HepG2 (cell line): Measurements from ENCODE around the gene CTF1. TPM values are rescaled to one million over a fixed set of nuclear protein-coding genes. Genes with fewer than 3 reads are reported as not detected.

Source experiments
- ATAD3A ChIP-seq: sonication (generic); formaldehyde crosslinking; IDR thresholded peaks from 2 replicates; pipeline ENCODE4 v1.4.0; 2020; ENCODE audit warnings: missing genetic modification reagents
- CEBPG ChIP-seq: IDR thresholded peaks from 2 replicates; pipeline ENCODE4 v1.6.1; 2016
- CREB3 ChIP-seq: sonication (generic); formaldehyde crosslinking; IDR thresholded peaks from 2 replicates; pipeline ENCODE4 v1.5.0; 2020; ENCODE audit warnings: missing genetic modification reagents
- FOSL2 ChIP-seq: sonication (generic); formaldehyde crosslinking; IDR thresholded peaks from 2 replicates; pipeline ENCODE4 v1.4.0; 2020; ENCODE audit warnings: missing genetic modification reagents
- GLI4 ChIP-seq: sonication (generic); formaldehyde crosslinking; IDR thresholded peaks from 2 replicates; pipeline ENCODE4 v1.5.1; 2020; ENCODE audit warnings: missing genetic modification reagents, mild to moderate bottlenecking, moderate library complexity, borderline replicate concordance
- HNF4A ChIP-seq: sonication (generic); formaldehyde crosslinking; IDR thresholded peaks from 2 replicates; pipeline ENCODE4 v1.4.0; 2020; ENCODE audit warnings: missing genetic modification reagents
- IKZF5 ChIP-seq: IDR thresholded peaks from 2 replicates; pipeline ENCODE4 v1.6.1; 2018; ENCODE audit warnings: missing genetic modification reagents, mild to moderate bottlenecking, missing compliant biosample characterization
- RBM22 ChIP-seq: fragments of 200-400 bp; formaldehyde crosslinking; optimal IDR thresholded peaks from 2 replicates; pipeline ENCODE3; 2017; ENCODE audit warnings: mild to moderate bottlenecking, low read length, moderate library complexity
- REST ChIP-seq, 2 experiments: IDR thresholded peaks; 2 replicates each; pipeline ENCODE4 v1.6.1; 2011 to 2012; ENCODE audit warnings: low read length in 2 of 2, borderline replicate concordance in 1 of 2, low read depth in 1 of 2, mild to moderate bottlenecking in 1 of 2, moderate library complexity in 1 of 2
- ZBTB49 ChIP-seq: sonication (generic); formaldehyde crosslinking; IDR thresholded peaks from 2 replicates; pipeline ENCODE4 v1.4.0; 2020; ENCODE audit warnings: missing genetic modification reagents, borderline replicate concordance
- ZFP36 ChIP-seq: fragments of 150-350 bp; IDR thresholded peaks from 2 replicates; pipeline ENCODE4 v1.6.1; 2018; ENCODE audit warnings: borderline replicate concordance, low read length, low read depth; ENCODE audit not compliant: partially characterized antibody
- ZNF18 ChIP-seq: sonication (generic); formaldehyde crosslinking; IDR thresholded peaks from 2 replicates; pipeline ENCODE4 v1.8.0; 2022; ENCODE audit warnings: mild to moderate bottlenecking, missing genetic modification reagents; ENCODE audit not compliant: insufficient replicate concordance
- ZNF275 ChIP-seq: sonication (generic); formaldehyde crosslinking; IDR thresholded peaks from 2 replicates; pipeline ENCODE4 v1.8.0; 2022; ENCODE audit warnings: missing genetic modification reagents, mild to moderate bottlenecking, inconsistent platforms, borderline replicate concordance
- ZNF644 ChIP-seq: IDR thresholded peaks from 2 replicates; pipeline ENCODE4 v1.6.1; 2016; ENCODE audit warnings: low read depth
- ZSCAN20 ChIP-seq: sonication (generic); formaldehyde crosslinking; IDR thresholded peaks from 2 replicates; pipeline ENCODE4 v1.4.0; 2020; ENCODE audit warnings: missing genetic modification reagents, mild to moderate bottlenecking, borderline replicate concordance
- ZSCAN9 ChIP-seq: IDR thresholded peaks from 2 replicates; pipeline ENCODE4 v1.6.1; 2016; ENCODE audit warnings: borderline replicate concordance
- polyA plus RNA-seq, 8 experiments: library from polyadenylated mRNA; depleted of rRNA in 3 of 8; stranded (reverse) in 7 of 8; unstranded in 1 of 8; fragments of >200 nt; fragmentation: Illumina TruSeq in 4 of 8; extraction: Trizol in 4 of 8; gene quantifications; 2 replicates each; pipeline versions ENCODE4 v1.2.1 to v1.2.3, GENCODE V29; 2011 to 2016; ENCODE audit warnings: low read depth in 4 of 8, missing spikeins in 1 of 8, mixed read lengths in 1 of 8; ENCODE audit not compliant: insufficient read depth in 1 of 8
- total RNA-seq, 5 experiments: library from RNA; depleted of rRNA; stranded (reverse); fragments of >200 nt; fragmentation: Illumina TruSeq; extraction: Trizol; gene quantifications; 2 replicates each; pipeline ENCODE4 v1.2.3, GENCODE V29; 2016; ENCODE audit warnings: low read depth in 1 of 5

Gene CTF1
- total and polyA plus RNA-seq, 2 of the 13 experiments (the other 11 are each of a cell fraction or from before 2014, with no cell fraction given): 0.13 to 1.8 TPM

- no peak for TF ChIP-seq RBM22
- TF ChIP-seq GLI4 (CRISPR knock-in tag): no peak
- no peak for TF ChIP-seq ZNF275 (CRISPR knock-in tag)
- TF ChIP-seq ZSCAN9 (CRISPR knock-in tag): no peak
- peak; percentile 22; the same call in 1 of the 2 replicates for TF ChIP-seq FOSL2
- TF ChIP-seq ZFP36: no peak
- no peak for TF ChIP-seq REST (IDR thresholded peaks at IDR 0.05; ENCODE audit: borderline replicate concordance in 1 of 2, low read depth in 1 of 2, low read length in 2 of 2)
- no peak for TF ChIP-seq ZNF18 (CRISPR knock-in tag)
- no peak for TF ChIP-seq ATAD3A
- TF ChIP-seq ZNF644 (CRISPR knock-in tag): peak; percentile 51; the same call in 1 of the 2 replicates
- 0 out of 2 replicates have a peak, but pooled peaks have one; percentile 49 for TF ChIP-seq CREB3
- TF ChIP-seq ZBTB49 (CRISPR knock-in tag): no peak
- TF ChIP-seq CEBPG (CRISPR knock-in tag): peak; percentile 31; the same call in 1 of the 2 replicates
- TF ChIP-seq HNF4A (CRISPR knock-in tag): peak; percentile 46; the same call in 1 of the 2 replicates
- no peak for TF ChIP-seq IKZF5 (CRISPR knock-in tag)
- TF ChIP-seq ZSCAN20 (CRISPR knock-in tag): no peak
Measured at GRCh38 chr16:30858829-30859423, 37.5 kb upstream of the CTF1 start (continued).
